ENCODE measurements around the gene NIPAL4. TPM values are rescaled to one million over a fixed set of nuclear protein-coding genes. Genes with fewer than 3 reads are reported as not detected.

NIPAL4 gene
- total RNA-seq, 2 donors from 2014 or later = 0.27 to 0.49 TPM

GRCh38 chr5:157496864-157497263 is 36.9 kb downstream of the NIPAL4 start:
- Histone ChIP-seq H3K4me3 (no peak overlapping the region), H3K9me3 (no peaks in the 10 kb centered on the region), H3K36me3 (peaks cover 6% of the 10 kb centered on the region), H3K4me1 (ENCODE audit: control insufficient read depth in 1 of 2, low read depth in 2 of 2) (no peaks in the 10 kb centered on the region), H3K27me3 (replicated peaks; ENCODE audit: insufficient read depth) (no peaks in the 10 kb centered on the region), H3K27ac (no peak overlapping the region)
- ATAC-seq (ENCODE audit: insufficient number of reproducible peaks, low FRiP score, low read depth) (no peak), DNase-seq (ENCODE audit: low spot score) (no peak)
- no peak for TF ChIP-seq CTCF (IDR thresholded peaks at IDR 0.05)

GRCh38 chr5:157497875-157498611 is 38.0 kb downstream of the NIPAL4 start:
- ATAC-seq (ENCODE audit: insufficient number of reproducible peaks, low FRiP score, low read depth) = no peak
- H3K36me3 ChIP-seq = peaks cover 8% of the 10 kb centered on the region

GRCh38 chr5:157502143-157502647 is 42.2 kb downstream of the NIPAL4 start:
- no peak overlapping the region for H3K27ac ChIP-seq
- ATAC-seq (ENCODE audit: insufficient number of reproducible peaks, low FRiP score, low read depth) (no peak), DNase-seq (ENCODE audit: low spot score) (no peak)

More at GRCh38 chr5:157497875-157498611, 38.0 kb downstream of the NIPAL4 start:
- Histone ChIP-seq H3K4me1 (ENCODE audit: control insufficient read depth in 1 of 2, low read depth in 2 of 2) (no peaks in the 10 kb centered on the region), H3K4me3 (no peak overlapping the region), H3K9me3 (no peaks in the 10 kb centered on the region), H3K27me3 (replicated peaks; ENCODE audit: insufficient read depth) (no peaks in the 10 kb centered on the region), H3K27ac (no peak overlapping the region)
- DNase-seq (ENCODE audit: low spot score) = no peak
- no peak for TF ChIP-seq CTCF (IDR thresholded peaks at IDR 0.05)

GRCh38 chr5:157504053-157504452 is 44.0 kb downstream of the NIPAL4 start:
- Histone ChIP-seq H3K4me1 (ENCODE audit: control insufficient read depth in 1 of 2, low read depth in 2 of 2) (no peaks in the 10 kb centered on the region), H3K9me3 (no peaks in the 10 kb centered on the region), H3K27me3 (replicated peaks; ENCODE audit: insufficient read depth) (no peaks in the 10 kb centered on the region), H3K36me3 (peaks cover 10% of the 10 kb centered on the region), H3K4me3 (no peak overlapping the region), H3K27ac (no peak overlapping the region)
- no peak for ATAC-seq (ENCODE audit: insufficient number of reproducible peaks, low FRiP score, low read depth)
- TF ChIP-seq CTCF (IDR thresholded peaks at IDR 0.05) = no peak
- DNase-seq (ENCODE audit: low spot score) = no peak

More at GRCh38 chr5:157502143-157502647, 42.2 kb downstream of the NIPAL4 start:
- no peak overlapping the region for H3K4me3 ChIP-seq
- no peaks in the 10 kb centered on the region for H3K4me1 ChIP-seq (ENCODE audit: control insufficient read depth in 1 of 2, low read depth in 2 of 2)
- H3K27me3 ChIP-seq (replicated peaks; ENCODE audit: insufficient read depth) = no peaks in the 10 kb centered on the region
- TF ChIP-seq CTCF (IDR thresholded peaks at IDR 0.05) = no peak
- no peaks in the 10 kb centered on the region for H3K9me3 ChIP-seq
- H3K36me3 ChIP-seq = peaks cover 7% of the 10 kb centered on the region

- DNase-seq (ENCODE audit: low spot score) (no peak), ATAC-seq (ENCODE audit: insufficient number of reproducible peaks, low FRiP score, low read depth) (no peak)
- Histone ChIP-seq H3K4me1 (ENCODE audit: control insufficient read depth in 1 of 2, low read depth in 2 of 2) (no peaks in the 10 kb centered on the region), H3K4me3 (no peak overlapping the region), H3K27ac (no peak overlapping the region), H3K36me3 (peaks cover 11% of the 10 kb centered on the region), H3K9me3 (no peaks in the 10 kb centered on the region), H3K27me3 (replicated peaks; ENCODE audit: insufficient read depth) (no peaks in the 10 kb centered on the region)
- no peak for TF ChIP-seq CTCF (IDR thresholded peaks at IDR 0.05)
Measured at GRCh38 chr5:157505496-157505895, 45.5 kb downstream of the NIPAL4 start.
